Panc1 (cell line): ENCODE results near the gene QRICH1. TPM values are rescaled to one million over a fixed set of nuclear protein-coding genes. Genes with fewer than 3 reads are reported as not detected.
A peak's percentile ranks its signal among the peaks of the same experiment; 100 is the strongest.

Experiments used
- ATAC-seq: fragments of 200-7000 bp; cut with Tn5 transposase; 2 replicates; pipeline ENCODE4 v1.9.1; 2020; ENCODE audit warnings: mild to moderate bottlenecking, moderate library complexity
- BruUV-seq: library from RNA; stranded (reverse); fragments of 400-500 nt; replicated peaks from 2 replicates; lab custom pipeline; 2021; lab: Mats Ljungman, UMichigan
- CTCF ChIA-PET: fragments of 300-600 bp; sonication (Branson Sonifier 250); formaldehyde crosslinking; loops from one replicate; lab custom pipeline; 2022; ENCODE audit warnings: antibody characterized with exemption; lab: Charles Lee
- POLR2A ChIA-PET: fragments of 300-600 bp; sonication (Branson Sonifier 250); formaldehyde crosslinking; loops from one replicate; lab custom pipeline; 2022; ENCODE audit warnings: antibody characterized with exemption; lab: Charles Lee
- DNase-seq: peaks from one replicate; pipeline ENCODE4 v3.0.0-alpha.2; 2010; ENCODE audit warnings: low read depth, low spot score
- H3K27ac ChIP-seq: 2 replicates; pipeline ENCODE4 v1.5.1; 2011; ENCODE audit warnings: mild to moderate bottlenecking, low read length, inconsistent platforms
- H3K27me3 ChIP-seq: fragments of 200-500 bp; sonication (Bioruptor generic); 2 replicates; pipeline ENCODE4 v1.6.0; 2014; ENCODE audit warnings: low read length, inconsistent platforms; ENCODE audit not compliant: control insufficient read depth, insufficient read depth
- H3K36me3 ChIP-seq: fragments of 200-500 bp; sonication (Bioruptor generic); 2 replicates; pipeline ENCODE4 v1.5.1; 2014; ENCODE audit warnings: inconsistent platforms, mild to moderate bottlenecking, low read length, moderate library complexity; ENCODE audit not compliant: control insufficient read depth, insufficient read depth
- H3K4me1 ChIP-seq: 2 replicates; pipeline ENCODE4 v1.5.1; 2011; ENCODE audit warnings: inconsistent platforms, mild to moderate bottlenecking, low read length, moderate library complexity; ENCODE audit not compliant: control insufficient read depth, insufficient read depth
- H3K4me3 ChIP-seq, 2 experiments: 2 replicates each; pipeline ENCODE4 v1.5.1; 2011 to 2012; ENCODE audit warnings: low read depth in 2 of 2, low read length in 2 of 2, mild to moderate bottlenecking in 2 of 2, inconsistent platforms in 1 of 2, moderate library complexity in 1 of 2
- H3K9me3 ChIP-seq: fragments of 200-500 bp; sonication (Bioruptor generic); 2 replicates; pipeline ENCODE4 v1.5.1; 2014; ENCODE audit warnings: low read depth, mild to moderate bottlenecking, inconsistent platforms, low read length, moderate library complexity; ENCODE audit not compliant: control insufficient read depth, insufficient read depth
- CTCF ChIP-seq: fragments of 450-650 bp; IDR thresholded peaks from 2 replicates; pipeline ENCODE4 v1.5.1; 2017; ENCODE audit warnings: mild to moderate bottlenecking
- POLR2AphosphoS5 ChIP-seq: IDR thresholded peaks from 2 replicates; pipeline ENCODE4 v1.6.1; 2012; ENCODE audit warnings: mild to moderate bottlenecking, low read depth, low read length, moderate library complexity
- SIN3A ChIP-seq: IDR thresholded peaks from 2 replicates; pipeline ENCODE4 v1.6.1; 2012; ENCODE audit warnings: low read depth, mild to moderate bottlenecking, low read length, moderate library complexity, borderline replicate concordance; ENCODE audit not compliant: insufficient read depth
- TCF7L2 ChIP-seq: IDR thresholded peaks from 2 replicates; pipeline ENCODE4 v1.6.1; 2011; ENCODE audit warnings: mild to moderate bottlenecking, low read depth, low read length, inconsistent platforms
- in situ Hi-C: cut with HindIII; loops from 2 replicates; pipeline ENCODE4 v1.10.0; 2016; ENCODE audit warnings: low sequenced_read_pairs, low pct_unique_long_range_greater_than_20kb
- intact Hi-C: fragments of 100-400 bp; cut with micrococcal nuclease; formaldehyde crosslinking; loops from one replicate; pipeline ENCODE4 v1.10.0; 2022; ENCODE audit not compliant: unreplicated experiment
- total RNA-seq: library from RNA; stranded (reverse); gene quantifications from one replicate; pipeline ENCODE4 v1.2.1, GENCODE V29; 2021; ENCODE audit not compliant: unreplicated experiment
- TF ChIP-seq, protein P1 (sequence below), 2 experiments: IDR thresholded peaks; 2 replicates each; pipeline ENCODE4 v1.6.1; 2011 to 2012; ENCODE audit warnings: low read depth in 2 of 2, control low read depth in 1 of 2, low read length in 1 of 2, mild to moderate bottlenecking in 1 of 2, moderate library complexity in 1 of 2; ENCODE audit not compliant: insufficient read depth in 1 of 2

The QRICH1 gene
- total RNA-seq, 1 experiment from 2014 or later, result 79.9 TPM

DNA sequence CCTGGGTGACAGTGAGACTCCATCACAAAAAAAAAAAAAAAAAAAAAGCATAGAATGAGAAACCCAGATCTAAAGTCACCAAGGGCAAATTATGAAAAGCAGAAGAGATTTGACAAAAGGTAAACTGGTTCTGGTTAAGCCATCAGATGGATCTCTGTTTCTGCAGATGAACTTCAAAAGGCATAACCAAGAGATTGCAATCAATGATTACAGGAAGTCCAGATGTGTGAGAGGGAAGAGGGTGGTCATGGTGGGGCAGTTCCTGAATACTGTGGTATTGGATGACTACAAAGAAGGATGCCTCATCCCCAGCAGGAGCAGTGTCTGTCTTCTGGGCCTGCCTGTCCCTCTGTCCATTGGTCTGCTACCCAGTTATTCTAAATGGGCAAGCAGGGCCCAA is 100.0 kb downstream of the QRICH1 start:
- TF ChIP-seq TCF7L2 (no peak), SIN3A (no peak), POLR2AphosphoS5 (no peak), CTCF (no peak)
- TF ChIP-seq, protein P1, sequence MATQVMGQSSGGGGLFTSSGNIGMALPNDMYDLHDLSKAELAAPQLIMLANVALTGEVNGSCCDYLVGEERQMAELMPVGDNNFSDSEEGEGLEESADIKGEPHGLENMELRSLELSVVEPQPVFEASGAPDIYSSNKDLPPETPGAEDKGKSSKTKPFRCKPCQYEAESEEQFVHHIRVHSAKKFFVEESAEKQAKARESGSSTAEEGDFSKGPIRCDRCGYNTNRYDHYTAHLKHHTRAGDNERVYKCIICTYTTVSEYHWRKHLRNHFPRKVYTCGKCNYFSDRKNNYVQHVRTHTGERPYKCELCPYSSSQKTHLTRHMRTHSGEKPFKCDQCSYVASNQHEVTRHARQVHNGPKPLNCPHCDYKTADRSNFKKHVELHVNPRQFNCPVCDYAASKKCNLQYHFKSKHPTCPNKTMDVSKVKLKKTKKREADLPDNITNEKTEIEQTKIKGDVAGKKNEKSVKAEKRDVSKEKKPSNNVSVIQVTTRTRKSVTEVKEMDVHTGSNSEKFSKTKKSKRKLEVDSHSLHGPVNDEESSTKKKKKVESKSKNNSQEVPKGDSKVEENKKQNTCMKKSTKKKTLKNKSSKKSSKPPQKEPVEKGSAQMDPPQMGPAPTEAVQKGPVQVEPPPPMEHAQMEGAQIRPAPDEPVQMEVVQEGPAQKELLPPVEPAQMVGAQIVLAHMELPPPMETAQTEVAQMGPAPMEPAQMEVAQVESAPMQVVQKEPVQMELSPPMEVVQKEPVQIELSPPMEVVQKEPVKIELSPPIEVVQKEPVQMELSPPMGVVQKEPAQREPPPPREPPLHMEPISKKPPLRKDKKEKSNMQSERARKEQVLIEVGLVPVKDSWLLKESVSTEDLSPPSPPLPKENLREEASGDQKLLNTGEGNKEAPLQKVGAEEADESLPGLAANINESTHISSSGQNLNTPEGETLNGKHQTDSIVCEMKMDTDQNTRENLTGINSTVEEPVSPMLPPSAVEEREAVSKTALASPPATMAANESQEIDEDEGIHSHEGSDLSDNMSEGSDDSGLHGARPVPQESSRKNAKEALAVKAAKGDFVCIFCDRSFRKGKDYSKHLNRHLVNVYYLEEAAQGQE (IDR thresholded peaks at IDR 0.05; ENCODE audit: insufficient read depth in 1 of 2, low read depth in 2 of 2, low read length in 1 of 2), result no peak
- H3K4me3 ChIP-seq, result no peak overlapping the region
- no peaks in the 10 kb centered on the region for H3K9me3 ChIP-seq
- no peaks in the 10 kb centered on the region for H3K36me3 ChIP-seq
- DNase-seq (no peak), ATAC-seq (no peak)
- BruUV-seq, result TSS peak; percentile 57
- intact Hi-C loops (no loop called here), in situ Hi-C loops (no loop called here)
- peaks cover 22% of the 10 kb centered on the region for H3K4me1 ChIP-seq
- ChIA-PET POLR2A (interaction anchor here (0.7 kb wide), 1 partner anchor 13 kb away, joined by 3 read pairs; the partner anchor contains the start of gene WDR6), CTCF (no interaction called here)
- H3K27ac ChIP-seq, result no peak overlapping the region
- H3K27me3 ChIP-seq, result no peaks in the 10 kb centered on the region

- TF ChIP-seq TCF7L2 (no peak), CTCF (no peak), SIN3A (no peak), POLR2AphosphoS5 (no peak)
- TF ChIP-seq, protein P1 (IDR thresholded peaks at IDR 0.05; ENCODE audit: insufficient read depth in 1 of 2, low read depth in 2 of 2, low read length in 1 of 2), result no peak
- in situ Hi-C loops (no loop called here), intact Hi-C loops (no loop called here)
- Histone ChIP-seq H3K9me3 (no peaks in the 10 kb centered on the region), H3K27ac (peak overlapping the region; percentile 84), H3K27me3 (no peaks in the 10 kb centered on the region), H3K4me1 (peaks cover 19% of the 10 kb centered on the region), H3K36me3 (no peaks in the 10 kb centered on the region), H3K4me3 (peak overlapping the region; percentile 50 to 66)
- ATAC-seq (no peak), DNase-seq (no peak)
- TSS peak; percentile 63 for BruUV-seq
- ChIA-PET CTCF (no interaction called here), POLR2A (no interaction called here)
Measured at GRCh38 chr3:48991851-48992545, 101.9 kb downstream of the QRICH1 start.
